HL-60/S4 (cell line): ENCODE results near the gene ARAP3.
"Not testable (repeated sequence)": the region's sequence is repeated elsewhere in the genome, so short reads cannot be mapped to it uniquely, and the experiment has no call there.

Source experiments
- in situ Hi-C: fragments of 300-500 bp; cut with MboI; formaldehyde crosslinking; loops from 2 replicates; pipeline ENCODE4 v1.14.3; 2022; ENCODE audit warnings: low sequenced_read_pairs

The ARAP3 gene

GRCh38 chr5:141681695-141682641, at the start of gene ARAP3:
Gene ARAP3, minus strand, starts transcription at chr5:141682230. Its CDS starts 1,744 bp downstream, at chr5:141680486.
- in situ Hi-C loops, result no loop called here

DNA sequence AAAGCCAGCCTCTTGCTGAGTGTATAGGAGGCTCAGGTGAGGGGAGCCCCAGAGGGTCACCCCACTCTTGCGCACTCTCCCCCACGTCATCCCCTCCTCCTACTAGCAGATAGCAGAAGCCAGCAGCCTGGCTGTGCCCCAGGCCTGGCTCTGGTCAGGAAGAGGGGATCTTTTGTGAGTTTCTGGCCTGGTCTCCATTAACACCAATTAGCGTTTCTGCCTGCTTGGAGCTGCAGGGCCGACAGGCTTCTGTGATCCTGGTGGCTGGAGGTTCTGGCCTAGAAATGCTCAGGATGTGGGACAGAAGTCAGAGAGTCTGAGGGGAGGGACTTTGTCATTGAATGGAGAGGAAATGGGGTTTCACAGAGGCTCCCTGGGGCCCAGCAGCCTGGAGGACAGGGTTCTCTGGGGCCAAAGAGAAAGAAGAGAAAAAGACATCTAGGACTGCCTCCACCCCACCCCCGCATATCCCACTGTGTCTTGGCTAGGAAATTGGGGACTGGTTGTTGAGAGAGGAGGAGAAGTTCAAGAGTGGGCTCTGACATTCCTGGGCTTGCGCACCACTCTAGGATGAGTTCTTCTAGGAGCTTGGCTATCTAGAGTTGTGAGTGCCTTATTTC, 47.5 kb upstream of the ARAP3 start:
- in situ Hi-C loops, result no loop called here

DNA sequence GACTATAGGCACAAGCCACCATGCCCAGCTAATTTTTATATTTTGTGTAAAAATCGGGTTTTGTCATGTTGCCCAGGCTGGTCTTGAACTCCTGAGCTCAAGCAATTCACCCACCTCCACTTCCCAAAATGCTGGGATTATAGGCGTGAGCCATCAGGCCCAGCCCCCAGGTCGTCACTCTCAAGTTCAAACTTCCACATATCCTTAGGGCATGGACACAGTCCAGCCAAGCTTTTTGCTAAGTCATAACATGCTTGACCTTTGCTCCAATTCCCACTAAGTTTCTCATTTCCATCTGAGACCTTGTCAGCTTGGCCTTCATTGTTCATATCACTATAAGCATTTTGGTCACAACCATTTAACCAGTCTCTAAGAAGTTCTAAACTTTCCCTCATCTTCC, 43.9 kb upstream of the ARAP3 start:
- in situ Hi-C loops, result no loop called here

- in situ Hi-C loops, result not testable (repeated sequence)
Measured at GRCh38 chr5:141725174-141725573, 43.1 kb upstream of the ARAP3 start.

- in situ Hi-C loops, result no loop called here
Measured at GRCh38 chr5:141722266-141722665, 40.2 kb upstream of the ARAP3 start.

- in situ Hi-C loops, result no loop called here
Measured at GRCh38 chr5:141717043-141717442, 35.0 kb upstream of the ARAP3 start.

DNA sequence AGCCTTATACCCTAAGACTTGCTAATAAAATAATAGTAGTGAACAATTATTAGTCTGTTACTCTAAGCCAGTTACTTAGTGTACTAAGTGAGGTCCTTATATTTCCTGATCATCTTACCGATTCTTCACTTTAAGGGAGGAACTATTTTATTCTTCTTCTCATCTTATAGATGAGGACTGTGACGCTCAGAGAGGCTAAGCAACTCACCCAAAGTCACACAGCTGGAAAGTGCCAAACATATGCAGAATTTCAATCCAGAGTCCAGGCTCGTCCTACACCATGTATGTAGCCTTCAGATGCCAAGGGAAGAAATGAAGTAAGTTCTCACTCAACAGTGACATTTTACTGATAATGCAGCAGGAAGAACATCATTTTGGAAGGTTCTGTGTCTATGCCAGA, 34.4 kb upstream of the ARAP3 start:
- in situ Hi-C loops, result no loop called here

DNA sequence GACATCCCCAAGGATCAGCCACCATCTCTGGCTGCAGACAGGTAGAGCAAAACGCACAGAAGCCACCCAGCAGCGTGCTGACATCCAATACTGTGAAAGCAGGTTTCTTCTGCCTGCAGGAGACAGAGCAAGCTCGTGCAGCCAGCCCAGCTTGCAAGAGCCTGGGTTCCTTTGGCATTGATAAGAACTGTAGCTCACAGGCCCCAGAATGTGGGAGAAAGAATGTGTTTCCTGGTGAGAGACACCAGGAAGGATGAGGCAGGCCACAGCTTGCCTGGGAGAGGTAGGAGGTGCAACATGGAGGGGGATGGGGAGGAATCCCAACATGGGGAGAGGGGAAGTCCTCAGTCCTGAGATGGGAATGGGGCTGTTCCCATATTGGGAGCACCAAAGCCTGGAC, 34.0 kb upstream of the ARAP3 start:
- in situ Hi-C loops, result no loop called here

GRCh38 chr5:141715346-141715905, 33.4 kb upstream of the ARAP3 start:
- in situ Hi-C loops, result no loop called here

DNA sequence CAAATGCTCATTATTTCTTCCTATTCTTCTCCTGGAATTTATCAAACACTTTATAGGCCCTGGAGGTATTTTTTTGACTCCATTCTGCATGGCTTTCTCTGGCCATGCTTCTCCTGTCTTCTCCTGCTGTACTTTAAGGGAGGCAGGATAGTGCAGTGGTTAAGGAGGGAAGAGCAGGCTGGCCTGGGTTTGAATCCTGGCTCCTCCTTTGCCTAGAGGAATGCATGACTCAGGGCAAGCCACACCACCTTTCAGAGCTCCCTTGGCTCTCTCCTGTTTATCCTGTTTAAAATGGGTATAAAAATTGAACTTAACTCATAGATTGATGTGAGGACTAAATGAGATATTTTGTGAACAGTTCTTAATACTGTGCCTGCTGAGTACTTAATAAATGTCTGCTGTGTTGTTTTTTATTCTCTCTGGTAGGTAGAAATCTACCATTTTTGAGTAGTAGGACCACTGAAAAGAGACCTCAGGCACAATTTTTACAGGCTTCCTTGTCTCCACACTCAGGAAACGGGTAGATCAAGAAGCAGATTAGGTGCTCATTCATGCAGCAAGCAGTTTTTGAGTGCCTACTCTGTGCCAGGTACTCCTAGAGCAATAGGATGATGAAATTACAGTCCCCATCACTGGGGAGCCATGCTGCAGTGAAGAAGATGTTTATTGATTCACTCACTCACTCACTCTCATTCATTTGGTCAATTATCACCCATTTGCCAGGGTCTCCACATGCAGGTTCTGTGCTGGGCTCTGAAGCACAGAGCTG, 32.7 kb upstream of the ARAP3 start:
- in situ Hi-C loops, result no loop called here

DNA sequence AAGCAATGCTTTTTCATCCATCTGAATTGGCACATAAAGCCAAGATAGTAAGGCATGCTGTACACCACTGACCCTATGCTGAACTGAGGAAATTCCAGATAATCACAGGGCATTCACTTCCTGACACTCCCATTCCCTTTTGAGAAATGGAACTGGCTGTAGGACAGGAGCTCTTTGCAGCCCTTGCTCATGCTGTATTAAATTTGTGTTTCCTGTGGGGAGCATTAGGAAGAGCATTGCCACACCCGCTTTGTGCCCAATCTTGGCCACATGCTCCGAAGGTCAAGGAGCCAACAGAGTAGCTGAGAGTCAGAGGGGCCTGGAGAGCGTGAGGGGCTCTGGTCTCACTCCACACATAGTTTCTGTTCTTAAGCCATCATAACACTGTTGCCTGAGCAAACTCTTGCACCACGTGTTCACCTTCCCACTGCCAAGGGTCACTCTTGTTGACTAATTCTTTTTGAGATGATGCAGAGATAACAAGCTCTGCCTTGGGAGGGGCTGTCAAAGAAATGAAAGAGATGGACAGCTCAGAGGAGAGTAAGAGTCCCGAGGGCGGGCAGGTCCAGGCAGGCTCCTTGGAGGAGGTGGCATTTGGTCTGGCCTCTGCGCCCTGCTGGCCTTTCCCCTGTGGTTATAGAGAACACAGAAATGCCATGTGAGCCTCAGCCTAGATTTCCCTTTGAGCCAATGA, 31.7 kb upstream of the ARAP3 start:
- in situ Hi-C loops, result no loop called here

- in situ Hi-C loops, result no loop called here
Measured at GRCh38 chr5:141711687-141712086, 29.7 kb upstream of the ARAP3 start.

- in situ Hi-C loops, result no loop called here
Measured at GRCh38 chr5:141709699-141710267, 27.8 kb upstream of the ARAP3 start.

DNA sequence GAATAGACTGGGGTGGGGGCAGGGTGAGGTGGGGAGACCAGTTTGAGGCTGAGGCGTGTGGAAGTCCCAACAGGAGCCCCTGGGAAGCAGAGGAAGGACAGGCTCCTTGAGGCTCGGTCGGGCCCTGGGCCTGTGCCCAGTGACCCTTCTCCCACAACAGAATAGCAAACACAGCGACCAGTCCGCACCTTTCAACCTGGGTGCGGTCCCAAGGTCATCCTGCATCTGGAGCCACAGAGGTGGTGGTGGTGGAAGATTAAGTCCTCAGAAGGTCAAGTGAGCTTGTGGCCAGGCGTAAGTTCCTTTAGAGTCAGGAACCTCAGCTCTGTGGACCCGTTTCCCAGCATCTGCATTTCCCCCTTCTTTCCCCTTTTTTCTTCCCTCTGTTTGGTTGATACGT, 26.0 kb upstream of the ARAP3 start:
- in situ Hi-C loops, result no loop called here

DNA sequence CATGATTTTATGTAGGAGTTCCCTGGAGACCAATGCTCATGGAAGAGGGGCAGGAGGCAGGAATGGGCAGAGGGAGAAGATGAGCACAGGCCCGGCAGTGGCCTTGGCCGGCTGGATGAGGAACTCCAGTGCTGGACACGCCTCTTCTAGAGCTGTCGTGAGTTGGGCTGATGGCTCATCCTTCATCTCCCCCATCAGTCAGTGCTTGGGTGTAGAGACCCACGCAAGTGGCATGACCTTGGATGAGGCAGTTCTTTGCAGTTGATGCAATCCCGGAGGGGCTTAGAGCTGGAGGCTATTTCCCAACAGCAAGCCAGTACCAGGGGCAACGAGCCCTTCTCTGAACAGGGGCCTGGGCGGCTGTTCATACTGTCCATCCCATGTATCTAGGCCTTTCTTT, 25.5 kb upstream of the ARAP3 start:
- in situ Hi-C loops, result no loop called here

DNA sequence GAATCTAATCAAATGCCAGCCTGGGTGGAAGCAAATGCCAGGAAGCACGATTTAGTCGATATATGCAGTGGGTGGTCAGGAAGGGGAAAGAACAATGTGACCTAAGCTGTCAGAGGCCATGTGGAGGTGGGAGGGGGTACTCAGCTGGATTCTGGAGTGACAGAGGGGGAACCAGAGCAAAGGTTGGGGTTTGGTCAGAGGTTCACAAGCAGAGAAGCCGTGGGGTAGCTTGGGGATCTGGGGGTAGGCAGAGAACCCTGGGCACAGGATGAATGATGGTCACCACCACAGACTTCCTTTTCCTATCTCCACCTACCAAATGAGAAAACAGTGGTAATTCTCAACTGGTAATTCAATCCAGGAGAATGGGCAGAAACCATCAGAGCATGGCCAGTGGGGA, 24.1 kb upstream of the ARAP3 start:
- in situ Hi-C loops, result no loop called here

GRCh38 chr5:141705469-141705868, 23.4 kb upstream of the ARAP3 start:
- in situ Hi-C loops, result no loop called here

- in situ Hi-C loops, result no loop called here
Measured at GRCh38 chr5:141704782-141705297, 22.8 kb upstream of the ARAP3 start.

GRCh38 chr5:141703133-141703561, 21.1 kb upstream of the ARAP3 start:
- in situ Hi-C loops, result no loop called here
